ENCODE data around the gene TMEM272. TPM values are rescaled to one million over a fixed set of nuclear protein-coding genes. Genes with fewer than 3 reads are reported as not detected.

Gene TMEM272
- total RNA-seq, 5 donors from 2014 or later (not counting 1 experiment from before 2014, with no cell fraction given) = 5.2 to 9.0 (median 8.8) TPM

GRCh38 chr13:51799261-51799660, 45.7 kb downstream of the TMEM272 start:
- peaks cover 13 to 32% of the 10 kb centered on the region in 2 experiments for H3K4me1 ChIP-seq (ENCODE audit: control insufficient read depth in 1 of 2, extremely low read depth in 1 of 2, insufficient read depth in 2 of 2, low read length in 2 of 2)
- H3K36me3 ChIP-seq (ENCODE audit: control insufficient read depth in 2 of 2, extremely low read depth in 1 of 2, insufficient read depth in 1 of 2, low read length in 1 of 2) = peaks cover 0 to 9% of the 10 kb centered on the region in 2 donors
- H3K27ac Mint-ChIP-seq = no peak overlapping the region
- POLR2A ChIA-PET = no interaction called here
- DNase-seq (no peak), ATAC-seq (replicated peaks in 1 of 4) (no peak)
- H3K9me3 Mint-ChIP-seq = no peaks in the 10 kb centered on the region
- H3K9me3 ChIP-seq = no peaks in the 10 kb centered on the region
- 93% methylated on average over 10 of the region's 12 CpGs for WGBS (ENCODE audit: insufficient coverage)
- no peaks in the 10 kb centered on the region for H3K27me3 Mint-ChIP-seq
- peaks cover 35 to 46% (median 35%) of the 10 kb centered on the region in 3 donors for H3K4me1 Mint-ChIP-seq
- no peaks in the 10 kb centered on the region for H3K27me3 ChIP-seq (replicated peaks in 1 of 2; ENCODE audit: control insufficient read depth in 2 of 2, extremely low read depth in 1 of 2, insufficient read depth in 2 of 2, low read length in 1 of 2)
- no peak overlapping the region for H3K4me3 ChIP-seq (ENCODE audit: control insufficient read depth in 1 of 2, extremely low read depth in 1 of 2, low read length in 1 of 2)
- no peak overlapping the region for H3K27ac ChIP-seq (ENCODE audit: low read length)
- H3K4me3 Mint-ChIP-seq = no peak overlapping the region
- CTCF ChIA-PET = interaction anchor here (0.9 to 3.4 kb wide), 9 partner anchors 15 to 517 kb away, joined by 3 to 85 read pairs (median 16); no protein-coding TSS in a partner anchor
- peaks cover 14% of the 10 kb centered on the region for H3K36me3 Mint-ChIP-seq

GRCh38 chr13:51797664-51798488, 47.1 kb downstream of the TMEM272 start:
- H3K4me1 ChIP-seq (ENCODE audit: control insufficient read depth in 1 of 2, extremely low read depth in 1 of 2, insufficient read depth in 2 of 2, low read length in 2 of 2) = peaks cover 10 to 26% of the 10 kb centered on the region in 2 experiments
- peaks cover 0 to 15% of the 10 kb centered on the region in 2 donors for H3K36me3 ChIP-seq (ENCODE audit: control insufficient read depth in 2 of 2, extremely low read depth in 1 of 2, insufficient read depth in 1 of 2, low read length in 1 of 2)
- Mint-ChIP-seq H3K4me1 (peaks cover 28 to 51% (median 37%) of the 10 kb centered on the region in 3 donors), H3K9me3 (no peaks in the 10 kb centered on the region), H3K27ac (peak overlapping the region in 1 of 2 donors; percentile 55), H3K4me3 (no peak overlapping the region), H3K27me3 (no peaks in the 10 kb centered on the region), H3K36me3 (peaks cover 26% of the 10 kb centered on the region)
- H3K4me3 ChIP-seq (ENCODE audit: control insufficient read depth in 1 of 2, extremely low read depth in 1 of 2, low read length in 1 of 2) = no peak overlapping the region
- CTCF ChIA-PET = interaction anchor here (0.6 to 3.4 kb wide), 44 partner anchors 15 to 672 kb away, joined by 3 to 85 read pairs (median 4); partner anchors contain the start of gene INTS6 (in 1 of the 2)
- no peak overlapping the region for H3K27ac ChIP-seq (ENCODE audit: low read length)
- 55% methylated on average over 8 of the region's 12 CpGs for WGBS (ENCODE audit: insufficient coverage)
- POLR2A ChIA-PET = interaction anchor here (0.6 to 1.1 kb wide), 5 partner anchors 344 to 400 kb away, joined by 4 to 8 read pairs (median 5); partner anchors contain the start of gene INTS6 (in 2 of the 2)
- H3K27me3 ChIP-seq (replicated peaks in 1 of 2; ENCODE audit: control insufficient read depth in 2 of 2, extremely low read depth in 1 of 2, insufficient read depth in 2 of 2, low read length in 1 of 2) = no peaks in the 10 kb centered on the region
- no peaks in the 10 kb centered on the region for H3K9me3 ChIP-seq
- ATAC-seq (replicated peaks in 1 of 4) (peak; percentile 60 to 75 (median 70)), DNase-seq (peak in 34 of 35 experiments; percentile 17 to 81 (median 56))

GRCh38 chr13:51796546-51796945, 48.4 kb downstream of the TMEM272 start:
- ATAC-seq (replicated peaks in 1 of 4) (no peak), DNase-seq (no peak)
- H3K27me3 Mint-ChIP-seq = no peaks in the 10 kb centered on the region
- H3K4me3 Mint-ChIP-seq = no peak overlapping the region
- ChIA-PET POLR2A (interaction anchor here in 1 of 2 donors (1.1 kb wide), 1 partner anchor 376 kb away, joined by 5 read pairs; no protein-coding TSS in a partner anchor), CTCF (interaction anchor here (0.6 to 3.4 kb wide), 10 partner anchors 19 to 671 kb away, joined by 5 to 85 read pairs (median 13); no protein-coding TSS in a partner anchor)
- Histone ChIP-seq H3K4me3 (ENCODE audit: control insufficient read depth in 1 of 2, extremely low read depth in 1 of 2, low read length in 1 of 2) (no peak overlapping the region), H3K36me3 (ENCODE audit: control insufficient read depth in 2 of 2, extremely low read depth in 1 of 2, insufficient read depth in 1 of 2, low read length in 1 of 2) (peaks cover 0 to 18% of the 10 kb centered on the region in 2 donors), H3K9me3 (no peaks in the 10 kb centered on the region), H3K27me3 (replicated peaks in 1 of 2; ENCODE audit: control insufficient read depth in 2 of 2, extremely low read depth in 1 of 2, insufficient read depth in 2 of 2, low read length in 1 of 2) (no peaks in the 10 kb centered on the region), H3K27ac (ENCODE audit: low read length) (no peak overlapping the region), H3K4me1 (ENCODE audit: control insufficient read depth in 1 of 2, extremely low read depth in 1 of 2, insufficient read depth in 2 of 2, low read length in 2 of 2) (peaks cover 0 to 13% of the 10 kb centered on the region in 2 experiments)
- H3K36me3 Mint-ChIP-seq = peaks cover 39% of the 10 kb centered on the region
- no peaks in the 10 kb centered on the region for H3K9me3 Mint-ChIP-seq
- WGBS (ENCODE audit: insufficient coverage) = 100% methylated on average over 6 of the region's 7 CpGs
- H3K4me1 Mint-ChIP-seq = peaks cover 18 to 37% (median 25%) of the 10 kb centered on the region in 3 donors
- no peak overlapping the region for H3K27ac Mint-ChIP-seq

GRCh38 chr13:51795419-51795818, 49.6 kb downstream of the TMEM272 start:
- ATAC-seq (replicated peaks in 1 of 4) = no peak
- ChIA-PET CTCF (interaction anchor here (0.9 to 2.9 kb wide), 4 partner anchors 17 to 670 kb away, joined by 3 to 10 read pairs (median 5); no protein-coding TSS in a partner anchor), POLR2A (interaction anchor here in 1 of 2 donors (0.9 kb wide), 1 partner anchor 342 kb away, joined by 3 read pairs; the partner anchor contains the start of gene INTS6)
- H3K27ac ChIP-seq (ENCODE audit: low read length) = no peak overlapping the region
- no peaks in the 10 kb centered on the region for H3K9me3 ChIP-seq
- no peak overlapping the region for H3K27ac Mint-ChIP-seq
- DNase-seq = no peak
- H3K27me3 Mint-ChIP-seq = no peaks in the 10 kb centered on the region
- no peak overlapping the region for H3K4me3 Mint-ChIP-seq
- WGBS (ENCODE audit: insufficient coverage) = no CpG with 5 or more reads among the region's 2 CpGs
- H3K4me3 ChIP-seq (ENCODE audit: control insufficient read depth in 1 of 2, extremely low read depth in 1 of 2, low read length in 1 of 2) = no peak overlapping the region
- no peaks in the 10 kb centered on the region for H3K27me3 ChIP-seq (replicated peaks in 1 of 2; ENCODE audit: control insufficient read depth in 2 of 2, extremely low read depth in 1 of 2, insufficient read depth in 2 of 2, low read length in 1 of 2)
- peaks cover 0 to 8% of the 10 kb centered on the region in 2 experiments for H3K4me1 ChIP-seq (ENCODE audit: control insufficient read depth in 1 of 2, extremely low read depth in 1 of 2, insufficient read depth in 2 of 2, low read length in 2 of 2)
- H3K36me3 Mint-ChIP-seq = peaks cover 46% of the 10 kb centered on the region
- H3K9me3 Mint-ChIP-seq = no peaks in the 10 kb centered on the region
- H3K4me1 Mint-ChIP-seq = peaks cover 13 to 31% (median 16%) of the 10 kb centered on the region in 3 donors
- H3K36me3 ChIP-seq (ENCODE audit: control insufficient read depth in 2 of 2, extremely low read depth in 1 of 2, insufficient read depth in 1 of 2, low read length in 1 of 2) = peaks cover 0 to 18% of the 10 kb centered on the region in 2 donors

- Mint-ChIP-seq H3K27ac (no peak overlapping the region), H3K36me3 (peaks cover 49% of the 10 kb centered on the region), H3K4me1 (peaks cover 13 to 31% (median 14%) of the 10 kb centered on the region in 3 donors), H3K9me3 (no peaks in the 10 kb centered on the region), H3K27me3 (no peaks in the 10 kb centered on the region), H3K4me3 (no peak overlapping the region)
- Histone ChIP-seq H3K4me1 (ENCODE audit: control insufficient read depth in 1 of 2, extremely low read depth in 1 of 2, insufficient read depth in 2 of 2, low read length in 2 of 2) (peaks cover 0 to 8% of the 10 kb centered on the region in 2 experiments), H3K4me3 (ENCODE audit: control insufficient read depth in 1 of 2, extremely low read depth in 1 of 2, low read length in 1 of 2) (no peak overlapping the region), H3K27me3 (replicated peaks in 1 of 2; ENCODE audit: control insufficient read depth in 2 of 2, extremely low read depth in 1 of 2, insufficient read depth in 2 of 2, low read length in 1 of 2) (no peaks in the 10 kb centered on the region), H3K9me3 (no peaks in the 10 kb centered on the region), H3K36me3 (ENCODE audit: control insufficient read depth in 2 of 2, extremely low read depth in 1 of 2, insufficient read depth in 1 of 2, low read length in 1 of 2) (peaks cover 0 to 18% of the 10 kb centered on the region in 2 donors), H3K27ac (ENCODE audit: low read length) (no peak overlapping the region)
- 94% methylated on average over 3 of the region's 4 CpGs for WGBS (ENCODE audit: insufficient coverage)
- ATAC-seq (replicated peaks in 1 of 4) (no peak), DNase-seq (no peak)
- CTCF ChIA-PET = interaction anchor here (0.9 to 1.4 kb wide), 3 partner anchors 18 to 361 kb away, joined by 3 to 7 read pairs (median 3); no protein-coding TSS in a partner anchor
- POLR2A ChIA-PET = interaction anchor here in 1 of 2 donors (0.9 kb wide), 1 partner anchor 342 kb away, joined by 3 read pairs; the partner anchor contains the start of gene INTS6
Measured at GRCh38 chr13:51794964-51795363, 50.0 kb downstream of the TMEM272 start.

All from T-cell (primary cell).